K562 (cell line): ENCODE data around the gene WT1.

Experiments
- CCNT2 ChIP-seq: IDR thresholded peaks from 2 replicates; pipeline ENCODE4 v1.6.1; 2011; ENCODE audit warnings: borderline replicate concordance, low read depth, mild to moderate bottlenecking, moderate library complexity, mixed read lengths, low read length; ENCODE audit not compliant: insufficient read length; ENCODE audit errors: extremely low read depth
- ELF1 ChIP-seq: fragments of 200-800 bp; sonication (Bioruptor generic); IDR thresholded peaks from 2 replicates; pipeline ENCODE4 v1.6.1; 2016; ENCODE audit warnings: missing genetic modification characterization, missing compliant biosample characterization
- EZH2 ChIP-seq: IDR thresholded peaks from 2 replicates; pipeline ENCODE4 v1.6.1; 2012; ENCODE audit warnings: low read depth, mild to moderate bottlenecking, inconsistent platforms, low read length, borderline replicate concordance
- MED1 ChIP-seq: sonication (generic); formaldehyde crosslinking; IDR thresholded peaks from 2 replicates; pipeline ENCODE4 v1.8.1; 2023; ENCODE audit warnings: missing genetic modification reagents, borderline replicate concordance
- POLR2A ChIP-seq: fragments of 450-650 bp; conservative IDR thresholded peaks from 2 replicates; pipeline ENCODE4 v1.6.1; 2016
- SIX5 ChIP-seq, 2 experiments: IDR thresholded peaks; 2 replicates each; pipeline ENCODE4 v1.6.1; 2011; ENCODE audit warnings: low read length in 2 of 2, borderline replicate concordance in 1 of 2, low read depth in 1 of 2, mild to moderate bottlenecking in 1 of 2, moderate library complexity in 1 of 2; ENCODE audit not compliant: insufficient read depth in 1 of 2
- SP2 ChIP-seq: IDR thresholded peaks from 2 replicates; pipeline ENCODE4 v1.6.1; 2011; ENCODE audit warnings: mild to moderate bottlenecking, low read depth, low read length, moderate library complexity; ENCODE audit not compliant: poor library complexity, severe bottlenecking; ENCODE audit errors: extremely low read depth
- SPI1 ChIP-seq: IDR thresholded peaks from 2 replicates; pipeline ENCODE4 v1.6.1; 2011; ENCODE audit warnings: low read depth, low read length, control low read depth, borderline replicate concordance
- USF2 ChIP-seq: sonication (generic); formaldehyde crosslinking; IDR thresholded peaks from 2 replicates; pipeline ENCODE4 v1.5.0; 2020; ENCODE audit warnings: missing genetic modification reagents
- TF ChIP-seq, protein P1 (sequence below), 2 experiments: fragments of 450-650 bp; formaldehyde crosslinking in 1 of 2; IDR thresholded peaks; 2 replicates each; pipeline versions ENCODE4 v1.4.0 to v1.6.1; 2014 to 2020; ENCODE audit warnings: mild to moderate bottlenecking in 2 of 2, borderline replicate concordance in 1 of 2, low read depth in 1 of 2

GRCh38 chr11:32422545-32422944 lies 12.8 kb downstream of the WT1 start:
- TF ChIP-seq ELF1 (tag) (no peak), SPI1 (no peak; the same call in 1 of the 2 replicates), SIX5 (IDR thresholded peaks at IDR 0.05; ENCODE audit: borderline replicate concordance in 1 of 2, insufficient read depth in 1 of 2, low read depth in 1 of 2, low read length in 2 of 2) (no peak), MED1 (no peak), EZH2 (no peak), SP2 (no peak), CCNT2 (no peak), POLR2A (no peak), USF2 (CRISPR knock-in tag) (no peak)
- TF ChIP-seq, protein P1, sequence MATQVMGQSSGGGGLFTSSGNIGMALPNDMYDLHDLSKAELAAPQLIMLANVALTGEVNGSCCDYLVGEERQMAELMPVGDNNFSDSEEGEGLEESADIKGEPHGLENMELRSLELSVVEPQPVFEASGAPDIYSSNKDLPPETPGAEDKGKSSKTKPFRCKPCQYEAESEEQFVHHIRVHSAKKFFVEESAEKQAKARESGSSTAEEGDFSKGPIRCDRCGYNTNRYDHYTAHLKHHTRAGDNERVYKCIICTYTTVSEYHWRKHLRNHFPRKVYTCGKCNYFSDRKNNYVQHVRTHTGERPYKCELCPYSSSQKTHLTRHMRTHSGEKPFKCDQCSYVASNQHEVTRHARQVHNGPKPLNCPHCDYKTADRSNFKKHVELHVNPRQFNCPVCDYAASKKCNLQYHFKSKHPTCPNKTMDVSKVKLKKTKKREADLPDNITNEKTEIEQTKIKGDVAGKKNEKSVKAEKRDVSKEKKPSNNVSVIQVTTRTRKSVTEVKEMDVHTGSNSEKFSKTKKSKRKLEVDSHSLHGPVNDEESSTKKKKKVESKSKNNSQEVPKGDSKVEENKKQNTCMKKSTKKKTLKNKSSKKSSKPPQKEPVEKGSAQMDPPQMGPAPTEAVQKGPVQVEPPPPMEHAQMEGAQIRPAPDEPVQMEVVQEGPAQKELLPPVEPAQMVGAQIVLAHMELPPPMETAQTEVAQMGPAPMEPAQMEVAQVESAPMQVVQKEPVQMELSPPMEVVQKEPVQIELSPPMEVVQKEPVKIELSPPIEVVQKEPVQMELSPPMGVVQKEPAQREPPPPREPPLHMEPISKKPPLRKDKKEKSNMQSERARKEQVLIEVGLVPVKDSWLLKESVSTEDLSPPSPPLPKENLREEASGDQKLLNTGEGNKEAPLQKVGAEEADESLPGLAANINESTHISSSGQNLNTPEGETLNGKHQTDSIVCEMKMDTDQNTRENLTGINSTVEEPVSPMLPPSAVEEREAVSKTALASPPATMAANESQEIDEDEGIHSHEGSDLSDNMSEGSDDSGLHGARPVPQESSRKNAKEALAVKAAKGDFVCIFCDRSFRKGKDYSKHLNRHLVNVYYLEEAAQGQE (IDR thresholded peaks at IDR 0.05; ENCODE audit: borderline replicate concordance): no peak
- TF ChIP-seq, protein P1 (CRISPR knock-in tag; IDR thresholded peaks at IDR 0.05; ENCODE audit: low read depth): no peak
